Bronchial epithelial cell (primary cell): Measurements from ENCODE around the gene PRM3. TPM values are rescaled to one million over a fixed set of nuclear protein-coding genes. Genes with fewer than 3 reads are reported as not detected.

Source experiments
- DNase-seq: peaks from one replicate; pipeline ENCODE4 v3.0.0-alpha.2; 2010; ENCODE audit warnings: low read depth
- FAIRE-seq: peaks from 2 replicates; lab custom pipeline; 2011; peaks lifted over from hg19 to GRCh38; lab: Jason Lieb, UNC
- H3K27me3 ChIP-seq: 2 replicates; pipeline ENCODE4 v1.5.1; 2011; ENCODE audit warnings: low read length; ENCODE audit not compliant: control insufficient read depth, insufficient read depth
- H3K36me3 ChIP-seq: 2 replicates; pipeline ENCODE4 v1.5.1; 2011; ENCODE audit warnings: low read length; ENCODE audit not compliant: control insufficient read depth, insufficient read depth
- H3K4me3 ChIP-seq: 2 replicates; pipeline ENCODE4 v1.5.1; 2011; ENCODE audit warnings: mild to moderate bottlenecking, low read depth, low read length, control low read depth
- CTCF ChIP-seq: IDR thresholded peaks from 2 replicates; pipeline ENCODE4 v1.5.1; 2011; ENCODE audit warnings: mild to moderate bottlenecking, moderate library complexity, low read length, control low read depth, inconsistent platforms; ENCODE audit not compliant: insufficient read depth, severe bottlenecking
- total RNA-seq: library from RNA; depleted of rRNA; stranded (reverse); fragments of >200 nt; gene quantifications from 2 replicates; pipeline ENCODE4 v1.2.1, GENCODE V29; 2014

Gene PRM3
- total RNA-seq, 1 donor from 2014 or later: not detected

- FAIRE-seq (no peak), DNase-seq (no peak)
- Histone ChIP-seq H3K36me3 (no peaks in the 10 kb centered on the region), H3K27me3 (no peaks in the 10 kb centered on the region), H3K4me3 (no peak overlapping the region)
- TF ChIP-seq CTCF: no peak
Measured at GRCh38 chr16:11316331-11317015, 43.0 kb upstream of the PRM3 start.

GRCh38 chr16:11315510-11315909 is 42.1 kb upstream of the PRM3 start:
- H3K27me3 ChIP-seq: no peaks in the 10 kb centered on the region
- peak; percentile 2 for TF ChIP-seq CTCF
- no peaks in the 10 kb centered on the region for H3K36me3 ChIP-seq
- DNase-seq (no peak), FAIRE-seq (no peak)
- no peak overlapping the region for H3K4me3 ChIP-seq

- no peak for TF ChIP-seq CTCF
- Histone ChIP-seq H3K4me3 (no peak overlapping the region), H3K27me3 (no peaks in the 10 kb centered on the region), H3K36me3 (no peaks in the 10 kb centered on the region)
- DNase-seq: no peak
- no peak for FAIRE-seq
Measured at GRCh38 chr16:11314309-11314894, 41.0 kb upstream of the PRM3 start.

GRCh38 chr16:11313493-11314308 is 40.3 kb upstream of the PRM3 start:
- FAIRE-seq: no peak
- no peak for TF ChIP-seq CTCF

GRCh38 chr16:11312718-11313492 is 39.5 kb upstream of the PRM3 start:
- DNase-seq (no peak), FAIRE-seq (no peak)
- Histone ChIP-seq H3K4me3 (no peak overlapping the region), H3K27me3 (no peaks in the 10 kb centered on the region), H3K36me3 (no peaks in the 10 kb centered on the region)
- TF ChIP-seq CTCF: no peak

More at GRCh38 chr16:11313493-11314308, 40.3 kb upstream of the PRM3 start:
- H3K27me3 ChIP-seq: no peaks in the 10 kb centered on the region
- no peak for DNase-seq
- H3K36me3 ChIP-seq: no peaks in the 10 kb centered on the region
- no peak overlapping the region for H3K4me3 ChIP-seq
